ENCODE data around the gene PLCXD3.

Gene PLCXD3

DNA sequence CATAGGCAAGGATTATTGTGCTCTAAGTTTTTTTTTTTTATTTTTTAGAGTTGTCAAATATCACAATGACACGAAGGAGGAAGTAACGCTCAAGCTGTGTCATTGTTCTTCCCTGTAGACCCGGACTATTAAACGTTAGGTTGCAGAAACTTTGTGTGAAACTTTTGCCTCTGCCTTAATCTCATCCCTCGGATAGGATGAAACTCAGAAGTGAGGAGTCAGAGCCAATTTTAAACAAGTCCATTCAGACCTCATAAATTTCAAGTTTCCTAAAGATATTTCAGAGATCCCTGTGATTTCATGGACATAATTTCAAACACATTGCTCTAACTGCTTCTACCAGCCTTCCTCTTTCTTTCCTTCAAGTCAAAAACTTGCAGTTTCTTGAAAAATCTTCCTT, 198.3 kb downstream of the PLCXD3 start:
- DNase-seq (ENCODE audit: low read depth in 2 of 2) = no peak
- no peak overlapping the region for H3K4me3 ChIP-seq (replicated peaks in 1 of 2; ENCODE audit: low read depth in 2 of 2, low read length in 2 of 2)
- TF ChIP-seq, protein P1, sequence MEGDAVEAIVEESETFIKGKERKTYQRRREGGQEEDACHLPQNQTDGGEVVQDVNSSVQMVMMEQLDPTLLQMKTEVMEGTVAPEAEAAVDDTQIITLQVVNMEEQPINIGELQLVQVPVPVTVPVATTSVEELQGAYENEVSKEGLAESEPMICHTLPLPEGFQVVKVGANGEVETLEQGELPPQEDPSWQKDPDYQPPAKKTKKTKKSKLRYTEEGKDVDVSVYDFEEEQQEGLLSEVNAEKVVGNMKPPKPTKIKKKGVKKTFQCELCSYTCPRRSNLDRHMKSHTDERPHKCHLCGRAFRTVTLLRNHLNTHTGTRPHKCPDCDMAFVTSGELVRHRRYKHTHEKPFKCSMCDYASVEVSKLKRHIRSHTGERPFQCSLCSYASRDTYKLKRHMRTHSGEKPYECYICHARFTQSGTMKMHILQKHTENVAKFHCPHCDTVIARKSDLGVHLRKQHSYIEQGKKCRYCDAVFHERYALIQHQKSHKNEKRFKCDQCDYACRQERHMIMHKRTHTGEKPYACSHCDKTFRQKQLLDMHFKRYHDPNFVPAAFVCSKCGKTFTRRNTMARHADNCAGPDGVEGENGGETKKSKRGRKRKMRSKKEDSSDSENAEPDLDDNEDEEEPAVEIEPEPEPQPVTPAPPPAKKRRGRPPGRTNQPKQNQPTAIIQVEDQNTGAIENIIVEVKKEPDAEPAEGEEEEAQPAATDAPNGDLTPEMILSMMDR (IDR thresholded peaks at IDR 0.05; ENCODE audit: low read depth, low read length) = no peak

DNA sequence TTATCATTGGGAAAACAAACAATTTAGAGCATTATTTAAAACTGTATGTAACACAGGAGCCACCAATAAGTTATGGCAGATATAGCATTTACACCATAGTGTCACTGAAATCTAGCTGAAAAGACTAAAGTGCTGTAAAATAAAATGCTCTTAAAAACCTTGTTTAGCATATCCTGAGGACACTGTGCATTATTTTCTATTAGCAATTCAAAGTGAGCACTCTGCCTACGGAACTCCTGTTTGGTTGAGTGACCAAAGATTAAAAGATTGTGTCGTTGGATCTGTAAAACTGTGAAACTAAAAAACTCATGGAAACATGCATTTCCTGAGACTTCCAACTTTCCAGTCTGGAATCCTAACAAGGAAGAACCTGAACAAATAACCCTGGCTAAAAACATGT, 201.1 kb downstream of the PLCXD3 start:
- no peak for DNase-seq (ENCODE audit: low read depth in 2 of 2)
- H3K4me3 ChIP-seq (replicated peaks in 1 of 2; ENCODE audit: low read depth in 2 of 2, low read length in 2 of 2) = no peak overlapping the region
- TF ChIP-seq, protein P1 (IDR thresholded peaks at IDR 0.05; ENCODE audit: low read depth, low read length) = no peak

DNA sequence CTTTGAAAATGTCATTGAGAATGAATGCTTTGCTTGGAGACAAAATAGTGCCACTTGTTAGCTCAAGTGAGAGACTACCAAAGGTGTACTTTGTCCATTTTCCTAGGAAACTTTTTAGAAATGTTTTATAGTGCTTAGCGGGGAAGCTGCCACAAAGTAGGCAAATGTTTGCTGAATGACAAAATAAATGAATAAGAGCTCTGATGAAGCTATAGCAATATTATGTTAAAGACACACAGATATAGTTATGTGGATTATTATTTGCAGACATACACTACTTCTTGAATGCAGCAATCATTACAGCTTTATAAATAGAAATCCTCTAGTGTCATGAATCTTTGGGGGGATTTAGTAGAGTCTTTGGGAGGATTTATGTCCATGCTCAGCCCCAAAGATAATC, 204.4 kb downstream of the PLCXD3 start:
- DNase-seq (ENCODE audit: low read depth in 2 of 2) = no peak
- TF ChIP-seq, protein P1 (IDR thresholded peaks at IDR 0.05; ENCODE audit: low read depth, low read length) = no peak
- H3K4me3 ChIP-seq (replicated peaks in 1 of 2; ENCODE audit: low read depth in 2 of 2, low read length in 2 of 2) = no peak overlapping the region

DNA sequence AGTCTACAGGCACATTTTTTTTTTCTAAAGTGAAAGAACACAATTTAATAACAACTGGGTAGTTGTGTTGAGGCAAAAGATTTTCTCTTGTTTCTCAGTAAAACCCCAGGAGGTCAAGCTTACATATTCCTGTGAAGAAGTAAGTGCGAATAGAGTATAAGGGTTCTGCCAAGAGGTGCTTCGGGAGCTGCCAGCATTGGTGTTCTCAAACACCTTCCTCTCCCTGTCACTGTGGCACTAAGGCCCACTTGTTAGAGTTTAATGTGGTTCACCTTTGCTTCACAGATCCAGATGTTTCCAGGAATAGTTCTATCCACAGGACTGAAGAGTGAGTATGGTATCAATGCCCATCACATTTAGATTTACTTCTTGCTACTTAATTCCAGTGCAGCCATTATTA, 205.3 kb downstream of the PLCXD3 start:
- H3K4me3 ChIP-seq (replicated peaks in 1 of 2; ENCODE audit: low read depth in 2 of 2, low read length in 2 of 2) = no peak overlapping the region
- DNase-seq (ENCODE audit: low read depth in 2 of 2) = no peak
- TF ChIP-seq, protein P1 (IDR thresholded peaks at IDR 0.05; ENCODE audit: low read depth, low read length) = no peak

DNA sequence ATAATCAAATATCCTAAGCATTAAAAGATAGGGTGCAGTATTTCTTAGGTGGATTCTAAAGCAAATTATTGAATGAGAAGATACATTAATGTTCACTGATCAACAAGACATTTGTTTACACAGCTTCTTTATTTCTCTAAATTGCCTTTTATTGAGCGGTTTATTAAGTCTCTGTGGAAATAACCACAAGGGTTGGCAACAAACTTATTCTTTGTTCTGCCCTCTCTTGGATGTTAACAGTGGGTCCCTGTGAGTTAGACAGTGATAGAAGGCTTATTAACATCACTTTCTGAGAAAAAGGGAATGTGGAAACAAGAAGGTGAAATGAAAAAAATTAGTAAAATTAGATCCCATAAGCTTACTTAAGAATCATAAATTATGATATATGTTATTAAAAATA, 214.3 kb downstream of the PLCXD3 start:
- H3K4me3 ChIP-seq (replicated peaks in 1 of 2; ENCODE audit: low read depth in 2 of 2, low read length in 2 of 2) = no peak overlapping the region
- DNase-seq (ENCODE audit: low read depth in 2 of 2) = no peak
- TF ChIP-seq, protein P1 (IDR thresholded peaks at IDR 0.05; ENCODE audit: low read depth, low read length) = no peak

DNA sequence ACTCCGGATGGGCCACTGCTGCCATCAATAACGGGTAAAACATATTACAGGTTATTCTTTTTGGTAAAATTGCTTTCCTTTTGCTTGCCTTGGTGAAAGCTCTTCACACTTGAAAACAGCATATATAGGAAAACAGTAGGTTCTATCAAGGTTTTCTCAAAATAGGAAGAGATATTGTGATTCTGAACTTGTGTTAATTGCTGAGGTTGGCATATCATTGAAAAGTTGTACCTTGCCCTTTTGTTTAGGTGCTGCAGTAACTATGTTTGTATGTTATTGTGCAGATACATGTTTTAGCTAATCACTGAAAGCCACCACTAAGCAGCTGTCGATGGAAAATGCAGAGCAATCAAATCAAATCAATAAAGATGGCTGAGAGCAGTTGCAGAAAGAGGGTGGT, 219.1 kb downstream of the PLCXD3 start:
- TF ChIP-seq, protein P1 (IDR thresholded peaks at IDR 0.05; ENCODE audit: low read depth, low read length) = no peak
- DNase-seq (ENCODE audit: low read depth in 2 of 2) = no peak
- no peak overlapping the region for H3K4me3 ChIP-seq (replicated peaks in 1 of 2; ENCODE audit: low read depth in 2 of 2, low read length in 2 of 2)

DNA sequence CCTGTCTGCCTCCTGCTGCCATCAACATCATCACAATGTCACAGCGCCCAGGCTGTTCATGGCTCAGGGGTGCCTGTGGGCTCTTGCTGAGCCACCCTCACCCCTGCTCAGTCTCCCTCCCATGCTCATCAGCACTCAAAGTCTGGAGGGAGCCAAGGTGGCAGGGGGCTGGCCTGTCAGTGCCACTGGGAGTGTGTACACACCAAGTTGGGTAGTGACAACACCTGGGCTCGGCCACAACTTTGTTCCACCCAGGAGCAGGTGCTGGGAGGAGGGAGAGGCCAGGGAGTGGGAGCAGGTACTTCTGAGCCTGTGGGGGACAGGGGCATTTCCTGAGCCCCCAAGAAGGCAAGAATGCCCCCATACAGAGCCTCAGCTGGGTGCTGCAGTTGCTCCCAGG, 219.6 kb downstream of the PLCXD3 start:
- TF ChIP-seq, protein P1 (IDR thresholded peaks at IDR 0.05; ENCODE audit: low read depth, low read length) = no peak
- no peak overlapping the region for H3K4me3 ChIP-seq (replicated peaks in 1 of 2; ENCODE audit: low read depth in 2 of 2, low read length in 2 of 2)
- DNase-seq (ENCODE audit: low read depth in 2 of 2) = no peak
